ENCODE results near the gene NFE2L2. TPM values are rescaled to one million over a fixed set of nuclear protein-coding genes. Genes with fewer than 3 reads are reported as not detected.

NFE2L2 gene
- total and polyA plus RNA-seq, 9 of the 15 experiments (the other 6 are each of a cell fraction or from before 2014, with no cell fraction given), result 29.3 to 120 (median 59.3) TPM

- no peaks in the 10 kb centered on the region for H3K9me3 ChIP-seq (replicated peaks; ENCODE audit: control insufficient read depth, insufficient read depth, low read depth, low read length)
- ChIA-PET CTCF (ENCODE audit: low intra/inter-chr PET ratio) (no interaction called here), POLR2A (interaction anchor here (0.9 to 12.1 kb wide), 2 partner anchors 18 to 29 kb away, joined by 3 to 199 read pairs; partner anchors contain the start of gene NFE2L2)
- no TSS peak for BruUV-seq (replicated peaks)
- no peak overlapping the region for H3K4me2 ChIP-seq (ENCODE audit: insufficient read depth, low read length)
- in situ Hi-C loops (cut with MboI) (no loop called here), intact Hi-C loops (cut with micrococcal nuclease) (no loop called here)
- H3K79me2 ChIP-seq (ENCODE audit: control insufficient read depth, insufficient read depth, low read length), result no peaks in the 10 kb centered on the region
- H2AFZ ChIP-seq (ENCODE audit: low read depth, low read length), result no peak overlapping the region
- no peaks in the 10 kb centered on the region for H3K27me3 ChIP-seq (ENCODE audit: control insufficient read depth in 2 of 2, insufficient read depth in 2 of 2, low read length in 2 of 2)
- H4K20me1 ChIP-seq (replicated peaks; ENCODE audit: control insufficient read depth, insufficient read depth, low read length), result no peaks in the 10 kb centered on the region
- H3K36me3 ChIP-seq (ENCODE audit: control insufficient read depth, insufficient read depth, low read length), result no peaks in the 10 kb centered on the region
- no peak for DNase-seq (ENCODE audit: extremely low read depth in 1 of 4, low spot score in 3 of 4)
- no peak overlapping the region for H3K27ac ChIP-seq (ENCODE audit: extremely low read depth, low read depth, low read length)
- no peak overlapping the region for H3K9ac ChIP-seq (ENCODE audit: insufficient read depth in 1 of 2, low read depth in 2 of 2, low read length in 2 of 2)
- ATAC-seq, result peak; percentile 4; the same call in 1 of the 3 replicates
- H3K4me3 ChIP-seq, result no peak overlapping the region
- H3K4me1 ChIP-seq (replicated peaks in 1 of 2; ENCODE audit: control insufficient read depth in 2 of 2, insufficient read depth in 2 of 2, low read length in 2 of 2), result peaks cover 4 to 24% of the 10 kb centered on the region in 2 experiments; a peak in 3 of 5 replicates
- FAIRE-seq, result no peak
- H3K9me1 ChIP-seq (ENCODE audit: control insufficient read depth, insufficient read depth, low read length), result no peaks in the 10 kb centered on the region
- WGBS (ENCODE audit: insufficient coverage, low coverage, missing lambda C conversion rate), result 26% methylated on average over 2 of the region's 2 CpGs
- TF ChIP-seq ELF2 (CRISPR knock-in tag; IDR thresholded peaks at IDR 0.05) (no peak), ZNF77 (CRISPR knock-in tag; IDR thresholded peaks at IDR 0.05) (no peak), RNF2 (IDR thresholded peaks at IDR 0.05) (no peak), TEAD4 (IDR thresholded peaks at IDR 0.05; ENCODE audit: low read length) (0 out of 2 replicates have a peak, but pooled peaks have one; percentile 8), TEAD4 (CRISPR knock-in tag; IDR thresholded peaks at IDR 0.05; ENCODE audit: borderline replicate concordance) (no peak), ZBTB34 (CRISPR knock-in tag; IDR thresholded peaks at IDR 0.05) (no peak), JUND (IDR thresholded peaks at IDR 0.05; ENCODE audit: borderline replicate concordance, low read depth, low read length) (no peak), JUND (tag; IDR thresholded peaks at IDR 0.05; ENCODE audit: borderline replicate concordance, low read depth, low read length) (peak; percentile 17; the same call in 1 of the 3 replicates), DNMT1 (IDR thresholded peaks at IDR 0.05) (no peak), SMAD2 (IDR thresholded peaks at IDR 0.05; ENCODE audit: low read depth, low read length) (no peak), SNIP1 (IDR thresholded peaks at IDR 0.05; ENCODE audit: low read depth) (no peak), EZH2 (IDR thresholded peaks at IDR 0.05; ENCODE audit: borderline replicate concordance, low read depth, low read length) (no peak), BHLHE40 (IDR thresholded peaks at IDR 0.05; ENCODE audit: low read length) (no peak), KLF16 (IDR thresholded peaks at IDR 0.05) (peak; percentile 5; the same call in 1 of the 2 replicates), NCOA1 (IDR thresholded peaks at IDR 0.05; ENCODE audit: low read depth) (0 out of 2 replicates have a peak, but pooled peaks have one; percentile 20), SMARCC2 (IDR thresholded peaks at IDR 0.05; ENCODE audit: low read depth) (no peak), ZNF740 (CRISPR knock-in tag; IDR thresholded peaks at IDR 0.05) (no peak), ZNF740 (tag; IDR thresholded peaks at IDR 0.05) (no peak), WHSC1 (IDR thresholded peaks at IDR 0.05; ENCODE audit: low read length) (no peak), HOMEZ (CRISPR knock-in tag; IDR thresholded peaks at IDR 0.05) (no peak), FOXK2 (conservative IDR thresholded peaks at IDR 0.05 in 1 of 2, IDR thresholded peaks at IDR 0.05 in 1 of 2; ENCODE audit: low read depth in 2 of 2) (0 out of 4 replicates have a peak, but pooled peaks of 1 of the 2 experiments have one; percentile 18)
Observed at GRCh38 chr2:177285892-177286715, 21.6 kb upstream of the NFE2L2 start.

All from K562 (cell line).